DMS 273 (cell line): ENCODE data around the gene TMEM121B.
"Not testable (repeated sequence)": the region's sequence is repeated elsewhere in the genome, so short reads cannot be mapped to it uniquely, and the experiment has no call there.

Experiments used
- DNase-seq: peaks from one replicate; lab custom pipeline; 2025; ENCODE audit not compliant: unreplicated experiment; lab: John Stamatoyannopoulos, UW

TMEM121B gene

DNA sequence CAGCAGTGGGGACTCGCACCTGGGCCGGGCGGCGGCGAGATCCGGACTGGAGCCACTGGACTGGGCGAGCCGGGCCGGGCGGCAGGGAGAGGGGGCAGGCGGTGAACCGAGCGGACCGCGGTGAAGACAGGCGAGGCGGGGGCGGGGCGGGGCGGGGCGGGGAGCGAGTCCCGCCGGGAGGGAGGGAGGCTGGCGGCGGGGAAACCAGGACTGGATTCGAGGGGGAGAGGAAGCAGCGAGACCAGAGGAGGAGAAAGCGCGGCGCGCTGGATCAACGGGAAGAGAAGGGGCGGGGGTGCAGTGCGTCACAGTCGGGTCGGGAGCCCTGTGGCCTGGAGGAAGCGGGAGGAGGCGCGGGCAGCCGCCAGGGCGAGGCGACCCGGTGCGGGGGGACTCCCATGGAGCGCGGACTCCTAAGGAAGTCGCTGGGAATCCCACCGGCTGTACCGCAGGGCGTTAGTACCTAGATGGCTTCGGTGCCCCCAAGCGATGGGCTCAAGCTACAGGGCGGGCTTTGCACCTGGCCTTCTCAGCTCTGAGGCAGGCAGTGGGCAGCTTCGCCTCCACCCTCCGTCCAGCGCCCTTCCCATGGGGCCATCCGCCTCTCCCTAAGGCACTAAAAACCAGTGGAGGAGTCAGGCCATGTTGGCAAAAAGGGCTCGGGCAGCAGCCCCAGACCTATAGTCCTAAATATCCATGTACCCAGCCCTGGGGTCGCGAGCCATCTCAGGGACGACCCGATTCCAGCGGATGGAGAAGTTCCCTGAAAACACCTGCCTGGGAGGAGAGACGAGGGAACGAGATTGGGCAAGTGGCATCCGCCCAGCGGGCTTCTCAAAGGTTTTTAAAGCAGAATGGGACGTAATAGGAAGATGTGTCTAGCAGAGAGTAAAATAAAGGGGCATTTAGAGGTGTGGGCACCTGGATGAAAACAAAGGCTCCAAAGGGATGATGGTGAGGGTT is at the start of gene TMEM121B:
Gene TMEM121B (minus strand): TSS at position 128 of the 963 bp plus-strand sequence. CDS start 233 bp downstream, outside the sequence.
- peak; percentile 86 for DNase-seq

- DNase-seq, result peak; percentile 18
These were observed 46.3 kb upstream of the TMEM121B start for GRCh38 chr22:17167486-17167885.

GRCh38 chr22:17164392-17165024 is 43.3 kb upstream of the TMEM121B start:
- DNase-seq, result peak; percentile 30

- no peak for DNase-seq
These were observed 41.6 kb upstream of the TMEM121B start for GRCh38 chr22:17162731-17163130.

GRCh38 chr22:17161991-17162390 is 40.8 kb upstream of the TMEM121B start:
- no peak for DNase-seq

DNA sequence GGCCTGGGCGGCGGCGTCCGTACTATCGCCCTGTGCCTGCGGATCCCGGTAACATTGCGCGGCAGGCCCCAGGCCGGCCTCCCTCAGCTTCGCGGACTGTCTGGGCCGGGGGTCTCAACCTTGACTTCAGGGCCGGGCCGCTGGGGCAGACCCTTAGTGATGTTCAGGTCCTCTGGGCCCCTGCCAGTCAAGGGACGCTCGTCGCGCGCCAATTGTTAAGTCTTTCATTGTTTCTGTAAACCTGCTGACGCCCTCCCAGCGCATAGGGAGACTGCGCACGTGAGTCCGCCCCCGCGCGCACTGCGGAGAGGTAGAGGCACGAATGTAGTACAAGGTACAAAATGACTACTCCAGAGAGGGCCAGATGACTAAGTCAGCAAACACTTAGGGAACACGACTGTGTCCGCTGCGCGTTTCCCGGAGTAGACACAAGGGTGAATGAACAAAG is 38.4 kb upstream of the TMEM121B start:
- peak; percentile 56 for DNase-seq

DNA sequence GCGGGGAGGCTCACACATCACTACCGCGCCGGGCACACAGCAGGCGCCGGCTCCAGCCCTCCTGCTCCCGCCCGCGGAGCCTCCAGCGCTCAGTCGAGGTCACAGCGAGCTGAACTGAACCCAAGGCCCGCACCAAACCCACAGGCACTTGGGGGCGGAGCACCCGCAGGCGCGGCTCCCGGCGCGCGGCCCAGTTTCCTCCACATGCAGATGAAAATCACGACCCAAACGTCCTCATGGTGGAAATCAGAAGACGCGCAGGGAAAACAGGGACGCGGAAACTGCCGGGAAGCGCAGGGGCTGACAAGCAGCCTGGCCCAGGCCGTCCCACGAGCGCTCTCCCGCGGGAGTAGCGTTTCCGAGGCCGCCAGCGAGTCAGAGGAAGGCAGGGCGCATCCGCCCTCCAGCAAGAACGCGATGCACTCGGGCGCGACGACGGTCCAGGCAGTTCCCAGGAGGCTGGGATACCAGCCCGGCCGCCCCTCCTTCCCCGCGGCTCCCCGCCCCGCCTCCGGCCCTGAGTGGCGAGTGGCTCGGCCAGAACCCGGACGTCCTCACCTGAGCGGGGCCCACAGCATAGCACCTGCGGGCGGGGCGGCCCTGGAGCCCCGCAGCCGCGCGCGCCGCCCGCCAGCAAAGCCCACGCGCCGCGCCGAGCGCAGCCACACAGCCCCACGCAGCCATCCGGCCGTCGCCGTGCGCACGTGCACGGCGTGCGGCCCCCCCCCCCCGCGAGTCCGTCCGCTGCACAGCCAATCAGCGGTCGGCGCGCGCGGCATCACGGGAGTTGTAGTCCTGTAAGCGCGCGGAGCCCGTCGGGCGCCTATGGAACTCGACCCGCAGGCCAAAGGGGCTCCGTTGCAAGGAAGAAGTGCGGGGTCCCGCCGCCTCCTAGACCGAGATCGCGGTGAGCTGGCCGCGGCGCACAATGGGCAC is 37.7 kb upstream of the TMEM121B start, which contains the start of gene HDHD5:
Gene HDHD5 (minus strand): TSS at position 710 of the 936 bp plus-strand sequence. CDS start 26 bp downstream, at position 684.
- DNase-seq, result peak; percentile 89

DNA sequence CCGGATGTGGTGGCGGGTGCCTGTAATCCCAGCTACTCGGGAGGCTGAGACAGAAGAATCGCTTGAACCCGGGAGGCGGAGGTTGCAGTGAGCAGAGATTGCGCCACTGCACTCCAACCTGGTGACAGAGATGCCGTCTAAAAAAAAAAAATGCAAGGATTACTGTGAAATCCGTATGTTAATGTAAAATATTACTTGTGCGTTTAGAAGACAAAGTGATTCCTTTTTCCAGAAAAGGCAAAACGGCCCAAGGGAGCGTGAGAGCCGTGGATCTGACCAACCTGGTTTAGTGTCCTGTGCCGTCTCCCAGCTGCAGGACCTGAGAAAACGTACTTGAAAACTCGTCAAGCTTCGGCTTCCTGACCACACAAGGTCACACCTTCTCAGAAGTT is 37.0 kb upstream of the TMEM121B start:
- no peak for DNase-seq

DNA sequence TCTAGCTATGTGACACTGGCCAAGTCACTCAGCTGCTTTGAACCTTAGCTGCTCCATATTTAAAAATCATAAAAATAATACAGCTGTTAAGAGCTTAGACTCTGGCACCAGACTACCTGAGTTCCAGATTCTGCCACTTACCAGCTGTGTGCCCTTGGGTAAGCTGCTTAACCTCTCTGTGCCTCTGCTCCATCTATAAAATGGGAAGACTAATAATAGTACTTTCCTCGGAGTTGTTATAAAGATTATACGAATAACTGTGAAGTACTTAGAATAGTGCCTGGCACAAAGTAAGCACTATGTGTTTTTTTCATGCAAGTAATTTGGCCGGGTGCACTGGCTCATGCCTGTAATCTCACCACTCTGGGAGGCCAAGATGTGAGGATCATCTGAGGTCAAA is 36.6 kb upstream of the TMEM121B start:
- DNase-seq, result no peak

GRCh38 chr22:17155941-17156340 is 34.8 kb upstream of the TMEM121B start:
- DNase-seq, result no peak

- no peak for DNase-seq
These were observed 31.8 kb upstream of the TMEM121B start for GRCh38 chr22:17152971-17153370.

DNA sequence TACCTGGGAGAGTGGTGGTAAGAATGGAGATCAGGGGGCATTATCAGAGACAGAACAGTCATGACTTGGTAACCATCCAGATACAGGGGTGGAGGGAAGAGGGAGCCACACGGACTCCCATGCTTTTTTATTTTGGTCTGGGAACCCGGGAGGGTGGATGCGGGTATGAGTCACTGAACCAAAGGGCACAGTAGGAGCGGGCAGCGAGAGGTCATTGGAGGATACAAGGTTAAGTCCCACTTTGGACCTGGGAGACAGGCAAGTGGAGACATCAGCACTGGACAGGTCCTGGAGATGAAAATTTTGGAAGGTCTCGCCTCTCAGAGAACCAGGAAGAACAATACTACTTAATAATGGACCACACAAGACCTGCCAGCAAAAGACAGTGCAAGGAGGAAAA is 31.2 kb upstream of the TMEM121B start:
- no peak for DNase-seq

- DNase-seq, result no peak
These were observed 28.1 kb upstream of the TMEM121B start for GRCh38 chr22:17149076-17149815.

GRCh38 chr22:17147458-17147857 is 26.3 kb upstream of the TMEM121B start:
- DNase-seq, result not testable (repeated sequence)

DNA sequence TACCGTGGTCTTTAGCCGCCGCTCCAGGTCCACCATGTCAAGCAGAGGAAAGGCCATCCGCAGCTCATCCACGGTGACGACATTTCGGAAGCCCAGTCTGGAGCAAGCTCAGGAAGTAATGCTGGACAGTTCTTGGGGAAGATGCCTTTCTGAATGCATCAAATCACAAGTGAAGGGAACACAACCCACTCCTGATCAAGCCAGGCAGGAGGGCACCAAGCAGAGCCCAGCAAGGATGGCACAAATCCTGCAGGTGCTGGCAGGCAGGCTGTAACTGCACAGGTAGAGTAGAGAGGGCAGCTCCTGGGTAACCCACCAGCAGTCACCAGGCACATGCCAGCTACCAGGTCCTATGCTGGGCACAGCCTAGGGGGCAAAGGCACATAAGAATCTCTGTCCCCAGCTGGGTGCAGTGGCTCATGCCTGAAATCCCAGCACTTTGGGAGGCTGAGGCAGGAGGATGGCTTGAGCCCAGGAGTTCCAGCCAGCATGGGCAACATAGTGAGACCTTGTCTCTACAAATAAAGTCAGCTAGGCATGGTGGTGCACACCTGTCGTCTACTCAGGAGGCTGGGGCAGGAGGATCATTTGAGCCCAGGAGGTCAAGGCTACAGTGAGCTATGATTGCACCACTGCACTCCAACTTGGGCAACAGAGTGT is 24.0 kb upstream of the TMEM121B start:
- DNase-seq, result no peak

GRCh38 chr22:17143826-17144225 is 22.7 kb upstream of the TMEM121B start:
- DNase-seq, result no peak

GRCh38 chr22:17143101-17143500 is 21.9 kb upstream of the TMEM121B start:
- DNase-seq, result no peak

- DNase-seq, result no peak
These were observed 19.9 kb upstream of the TMEM121B start for GRCh38 chr22:17140826-17141766.
